ENCODE measurements around the gene CCDC85B. TPM values are rescaled to one million over a fixed set of nuclear protein-coding genes. Genes with fewer than 3 reads are reported as not detected.

The CCDC85B gene
- total RNA-seq, 2 experiments from 2014 or later = 68.8 to 72.4 TPM

DNA sequence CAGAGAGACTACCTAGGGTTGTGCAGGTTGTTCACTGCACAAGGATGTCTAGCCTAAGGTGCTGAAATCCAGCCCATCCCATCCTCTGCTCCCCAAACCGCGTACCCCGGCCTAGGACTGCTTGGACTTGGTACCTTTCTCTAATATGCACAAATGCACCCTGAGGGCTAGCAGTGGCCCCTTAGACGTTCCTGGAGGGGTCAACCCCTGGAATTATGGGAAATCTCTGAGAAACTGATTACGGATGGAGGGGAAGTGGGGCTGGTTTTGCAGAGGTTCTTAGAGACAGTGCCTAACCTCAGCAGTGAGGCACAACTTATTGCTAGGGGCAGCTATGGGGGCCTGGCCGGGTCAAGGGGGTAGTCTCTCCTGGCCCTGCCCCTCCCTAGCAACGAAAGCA lies 25.9 kb downstream of the CCDC85B start:
- intact Hi-C loops (cut with micrococcal nuclease) = no loop called here
- Mint-ChIP-seq H3K9me3 (no peaks in the 10 kb centered on the region), H3K4me1 (ENCODE audit: low read depth) (peaks cover 29% of the 10 kb centered on the region), H3K36me3 (ENCODE audit: low read depth) (peaks cover 12% of the 10 kb centered on the region), H3K27me3 (no peaks in the 10 kb centered on the region), H3K4me3 (peak overlapping the region; percentile 92), H3K27ac (peak overlapping the region; percentile 13)
- TF ChIP-seq, protein P1, sequence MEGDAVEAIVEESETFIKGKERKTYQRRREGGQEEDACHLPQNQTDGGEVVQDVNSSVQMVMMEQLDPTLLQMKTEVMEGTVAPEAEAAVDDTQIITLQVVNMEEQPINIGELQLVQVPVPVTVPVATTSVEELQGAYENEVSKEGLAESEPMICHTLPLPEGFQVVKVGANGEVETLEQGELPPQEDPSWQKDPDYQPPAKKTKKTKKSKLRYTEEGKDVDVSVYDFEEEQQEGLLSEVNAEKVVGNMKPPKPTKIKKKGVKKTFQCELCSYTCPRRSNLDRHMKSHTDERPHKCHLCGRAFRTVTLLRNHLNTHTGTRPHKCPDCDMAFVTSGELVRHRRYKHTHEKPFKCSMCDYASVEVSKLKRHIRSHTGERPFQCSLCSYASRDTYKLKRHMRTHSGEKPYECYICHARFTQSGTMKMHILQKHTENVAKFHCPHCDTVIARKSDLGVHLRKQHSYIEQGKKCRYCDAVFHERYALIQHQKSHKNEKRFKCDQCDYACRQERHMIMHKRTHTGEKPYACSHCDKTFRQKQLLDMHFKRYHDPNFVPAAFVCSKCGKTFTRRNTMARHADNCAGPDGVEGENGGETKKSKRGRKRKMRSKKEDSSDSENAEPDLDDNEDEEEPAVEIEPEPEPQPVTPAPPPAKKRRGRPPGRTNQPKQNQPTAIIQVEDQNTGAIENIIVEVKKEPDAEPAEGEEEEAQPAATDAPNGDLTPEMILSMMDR (IDR thresholded peaks at IDR 0.05) = no peak
- ChIA-PET CTCF (interaction anchor here (0.8 to 2.5 kb wide), 4 partner anchors 15 to 32 kb away, joined by 3 to 12 read pairs (median 4); partner anchors contain the start of gene CCDC85B), POLR2A (interaction anchor here (1.1 to 2.9 kb wide), 3 partner anchors 15 to 27 kb away, joined by 3 to 20 read pairs (median 6); partner anchors contain the start of genes CCDC85B and FIBP)
- DNase-seq (no peak), ATAC-seq (no peak)

DNA sequence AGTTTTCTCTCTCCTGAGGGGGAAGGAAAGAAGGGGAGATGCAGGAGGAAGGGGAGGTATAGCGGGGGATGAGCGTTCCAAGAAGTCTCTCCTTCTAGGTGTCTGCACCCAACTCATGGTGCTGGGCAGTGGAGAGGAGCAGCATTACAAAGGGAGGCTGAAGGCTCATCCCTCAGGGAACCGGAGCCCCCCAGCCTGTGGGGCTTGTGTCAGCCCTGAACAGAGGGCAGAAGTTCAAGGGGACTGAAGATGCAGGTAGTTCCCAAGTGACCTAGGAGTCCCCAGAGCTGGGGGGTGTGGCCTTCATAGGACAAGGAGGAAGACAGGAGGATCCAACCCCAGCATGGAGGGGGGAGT lies 26.6 kb downstream of the CCDC85B start:
- Mint-ChIP-seq H3K36me3 (ENCODE audit: low read depth) (peaks cover 14% of the 10 kb centered on the region), H3K4me1 (ENCODE audit: low read depth) (peaks cover 28% of the 10 kb centered on the region), H3K9me3 (no peaks in the 10 kb centered on the region), H3K4me3 (peak overlapping the region; percentile 92), H3K27me3 (no peaks in the 10 kb centered on the region), H3K27ac (no peak overlapping the region)
- CTCF ChIA-PET = interaction anchor here (1.4 to 2.5 kb wide), 2 partner anchors 27 to 29 kb away, joined by 7 to 12 read pairs; partner anchors contain the start of genes CCDC85B and FIBP
- DNase-seq (no peak), ATAC-seq (no peak)
- POLR2A ChIA-PET = interaction anchor here (1.3 to 2.9 kb wide), 5 partner anchors 8 to 27 kb away, joined by 5 to 20 read pairs (median 11); partner anchors contain the start of genes CCDC85B, FIBP and FOSL1
- intact Hi-C loops (cut with micrococcal nuclease) = no loop called here
- TF ChIP-seq, protein P1 (IDR thresholded peaks at IDR 0.05) = no peak

DNA sequence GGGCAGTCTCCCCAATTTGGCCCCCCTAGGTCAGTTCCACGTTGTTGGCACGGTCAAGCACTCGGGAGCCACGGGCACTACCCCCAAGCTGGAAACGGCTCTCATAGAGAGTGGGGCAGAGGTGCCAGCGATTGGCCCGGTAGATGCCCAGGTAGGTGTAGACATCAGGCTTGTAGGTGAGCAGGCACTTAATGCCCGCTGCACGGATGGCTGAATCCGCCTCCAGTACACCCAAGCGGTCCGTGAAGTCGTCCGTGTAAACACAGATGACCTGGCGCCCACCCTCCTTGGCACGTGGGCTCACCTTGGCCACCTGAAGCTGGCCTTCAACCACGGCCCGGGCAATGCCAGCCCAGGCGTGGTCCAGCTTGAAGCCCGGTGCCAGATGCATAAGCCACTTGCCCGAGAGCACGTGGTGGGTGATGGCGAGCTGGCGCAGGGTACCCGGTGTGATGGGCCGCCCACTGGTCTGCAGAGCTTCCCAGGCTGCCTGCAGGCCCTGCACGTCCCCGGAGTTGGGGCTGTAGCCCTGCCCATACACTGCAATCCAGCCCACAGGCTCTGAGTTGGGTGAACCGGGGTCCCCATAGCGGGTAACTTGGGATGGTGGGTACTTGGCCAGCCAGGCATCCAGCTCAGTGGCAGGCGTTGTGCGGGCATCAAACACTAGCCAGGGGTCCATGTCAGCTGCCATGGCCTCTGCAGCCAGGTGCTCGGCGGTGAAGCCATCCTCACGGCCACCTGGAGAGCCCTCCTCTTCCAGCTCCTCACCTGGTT lies 27.1 kb downstream of the CCDC85B start:
- POLR2A ChIA-PET = interaction anchor here (0.8 to 2.9 kb wide), 12 partner anchors 9 to 71 kb away, joined by 3 to 20 read pairs (median 5); partner anchors contain the start of genes CCDC85B, FIBP and FOSL1
- CTCF ChIA-PET = interaction anchor here (0.9 to 2.5 kb wide), 7 partner anchors 17 to 206 kb away, joined by 3 to 12 read pairs (median 3); partner anchors contain the start of genes CCDC85B, FIBP, KAT5 and MUS81
- DNase-seq (no peak), ATAC-seq (no peak)
- Mint-ChIP-seq H3K27me3 (no peaks in the 10 kb centered on the region), H3K4me3 (peak overlapping the region; percentile 92), H3K27ac (peak overlapping the region; percentile 87), H3K36me3 (ENCODE audit: low read depth) (peaks cover 19% of the 10 kb centered on the region), H3K9me3 (no peaks in the 10 kb centered on the region), H3K4me1 (ENCODE audit: low read depth) (peaks cover 30% of the 10 kb centered on the region)
- intact Hi-C loops (cut with micrococcal nuclease) = no loop called here
- TF ChIP-seq, protein P1 (IDR thresholded peaks at IDR 0.05) = no peak

DNA sequence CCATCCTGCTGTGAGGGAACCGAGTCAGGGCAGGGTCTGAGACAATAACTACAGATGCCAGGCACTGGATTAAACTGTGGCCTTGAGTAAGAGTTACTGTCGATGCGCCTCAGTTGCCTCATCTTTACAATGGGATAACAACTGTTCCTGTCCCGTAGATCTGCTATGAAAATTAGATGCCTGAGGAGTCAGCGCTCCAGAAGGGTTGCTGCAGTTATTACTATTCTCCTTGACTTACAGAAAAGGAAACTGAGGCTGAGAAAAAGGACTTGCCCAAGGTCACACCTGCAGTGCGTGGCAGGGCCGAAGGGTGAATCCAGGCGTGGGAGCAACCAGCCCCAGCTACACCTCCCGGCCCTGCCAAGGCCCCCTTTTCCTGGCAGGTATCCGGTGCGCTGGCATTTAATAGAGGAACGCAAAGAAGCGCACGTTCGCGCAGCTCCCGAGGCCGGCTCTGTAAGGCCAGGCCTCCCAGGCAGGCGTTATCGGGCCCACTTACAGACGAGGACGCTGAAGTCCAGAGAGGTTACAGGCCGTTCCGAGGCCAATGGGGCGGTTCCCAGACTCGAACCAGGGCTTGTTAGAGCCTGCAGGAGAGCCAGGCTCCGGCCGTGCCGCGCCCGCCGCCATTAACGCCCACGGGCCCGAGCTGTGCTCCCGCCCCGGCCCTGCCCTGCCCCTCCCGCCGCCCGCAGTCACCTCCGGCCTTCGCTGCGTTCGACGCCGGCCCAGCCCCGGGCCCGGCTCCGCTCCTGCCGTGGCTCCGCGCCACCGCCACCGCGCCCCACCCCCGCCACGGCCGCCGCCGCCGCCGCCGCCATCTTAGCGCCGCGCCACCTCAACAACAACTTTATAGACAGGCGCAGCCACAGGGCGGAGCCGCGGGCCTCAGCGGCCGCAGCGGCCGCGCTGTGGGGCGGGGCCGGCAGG lies 28.0 kb downstream of the CCDC85B start, which contains the start of gene C11orf68:
C11orf68 (minus strand) TSS at position 852 of the 930 bp plus-strand sequence; CDS start at position 821, 31 bp downstream.
- ATAC-seq (peak; percentile 8), DNase-seq (no peak)
- no peaks in the 10 kb centered on the region for H3K27me3 Mint-ChIP-seq
- TF ChIP-seq, protein P1 (IDR thresholded peaks at IDR 0.05) = no peak
- H3K4me1 Mint-ChIP-seq (ENCODE audit: low read depth) = peaks cover 32% of the 10 kb centered on the region
- peak within 1 kb of the TSS; percentile 87 for H3K27ac Mint-ChIP-seq
- peak within 1 kb of the TSS; percentile 92 for H3K4me3 Mint-ChIP-seq
- H3K36me3 Mint-ChIP-seq (ENCODE audit: low read depth) = peaks cover 22% of the 10 kb centered on the region
- ChIA-PET POLR2A (interaction anchor here (0.8 to 2.9 kb wide), 13 partner anchors 9 to 70 kb away, joined by 3 to 20 read pairs (median 5); partner anchors contain the start of genes CCDC85B, FIBP and FOSL1), CTCF (interaction anchor here (0.9 to 2.5 kb wide), 7 partner anchors 17 to 207 kb away, joined by 3 to 12 read pairs (median 3); partner anchors contain the start of genes CCDC85B, FIBP, KAT5 and MUS81)
- H3K9me3 Mint-ChIP-seq = no peaks in the 10 kb centered on the region
- intact Hi-C loops (cut with micrococcal nuclease) = loop anchor here (1.0 kb wide), 1 partner anchor 43 kb away; the partner anchor contains the start of gene SART1

All from activated CD8-positive, alpha-beta T cell treated with anti-CD3 and anti-CD28 coated beads for 36 hours (primary cell).